ENCODE data around the gene DOCK8. TPM values are rescaled to one million over a fixed set of nuclear protein-coding genes. Genes with fewer than 3 reads are reported as not detected.

The DOCK8 gene
- total RNA-seq, 1 experiment from 2014 or later: 0.37 TPM

- TF ChIP-seq ZBTB33 (IDR thresholded peaks at IDR 0.05; ENCODE audit: extremely low read depth, insufficient replicate concordance, low read length): no peak
- TF ChIP-seq SP1 (IDR thresholded peaks at IDR 0.05; ENCODE audit: low read depth): no peak
- no peak for TF ChIP-seq ZFX (IDR thresholded peaks at IDR 0.05)
Measured at GRCh38 chr9:311841-312240, 97.2 kb downstream of the DOCK8 start (continued).

- H3K9ac ChIP-seq (ENCODE audit: low read length): no peak overlapping the region
- H3K27me3 ChIP-seq (ENCODE audit: insufficient read depth, low read length): no peaks in the 10 kb centered on the region
- no peak overlapping the region for H3K4me2 ChIP-seq (ENCODE audit: low read length)
- intact Hi-C loops (cut with micrococcal nuclease): no loop called here
- CTCF ChIA-PET: no interaction called here
- H3K9me2 ChIP-seq (ENCODE audit: insufficient read depth): no peaks in the 10 kb centered on the region
- DNase-seq (ENCODE audit: low read depth, low spot score) (no peak), ATAC-seq (no peak)
- RAD21 ChIA-PET (ENCODE audit: low non-redundant PET in 1 of 2, low total read pairs in 2 of 2, uncharacterized antibody in 2 of 2, unreplicated experiment in 2 of 2): no interaction called here
- no peaks in the 10 kb centered on the region for H3K4me1 ChIP-seq (ENCODE audit: control insufficient read depth in 1 of 2, insufficient read depth in 2 of 2, low read length in 2 of 2)
- H2AFZ ChIP-seq (ENCODE audit: low read depth, low read length, poor library complexity, severe bottlenecking): no peak overlapping the region
- no peaks in the 10 kb centered on the region for H4K20me1 ChIP-seq (ENCODE audit: insufficient read depth)
- H3K79me2 ChIP-seq (ENCODE audit: insufficient read depth, low read length): no peaks in the 10 kb centered on the region
- H3K9me3 ChIP-seq (ENCODE audit: control insufficient read depth in 1 of 2, insufficient read depth in 1 of 2, low read depth in 1 of 2, low read length in 2 of 2): no peaks in the 10 kb centered on the region
- no peaks in the 10 kb centered on the region for H3K36me3 ChIP-seq (ENCODE audit: control insufficient read depth in 1 of 2, insufficient read depth in 2 of 2, low read length in 2 of 2)
- H3K27ac ChIP-seq (ENCODE audit: low read depth, low read length): no peak overlapping the region
- BruUV-seq (replicated peaks): no TSS peak
- POLR2A ChIA-PET: no interaction called here
- H3K4me3 ChIP-seq (replicated peaks in 1 of 2; ENCODE audit: low read depth in 1 of 2, low read length in 2 of 2): no peak overlapping the region
- TF ChIP-seq SIN3A (IDR thresholded peaks at IDR 0.05; ENCODE audit: low read depth) (no peak), ZBTB33 (IDR thresholded peaks at IDR 0.05; ENCODE audit: extremely low read depth, insufficient replicate concordance, low read length) (no peak), MAX (IDR thresholded peaks at IDR 0.05) (no peak), YY1 (IDR thresholded peaks at IDR 0.05; ENCODE audit: extremely low read depth, insufficient replicate concordance, low read depth, low read length) (no peak), SP1 (IDR thresholded peaks at IDR 0.05; ENCODE audit: low read depth) (no peak), SRF (IDR thresholded peaks at IDR 0.05; ENCODE audit: low read depth) (no peak), ZNF274 (IDR thresholded peaks at IDR 0.05; ENCODE audit: low read depth, low read length) (no peak), EZH2 (IDR thresholded peaks at IDR 0.05) (no peak), ATF3 (IDR thresholded peaks at IDR 0.05) (no peak), ELF1 (IDR thresholded peaks at IDR 0.05; ENCODE audit: borderline replicate concordance, low read depth) (no peak), REST (IDR thresholded peaks at IDR 0.05; ENCODE audit: low read depth) (no peak), CTCF (IDR thresholded peaks at IDR 0.05 in 2 of 3, conservative IDR thresholded peaks at IDR 0.05 in 1 of 3; ENCODE audit: borderline replicate concordance in 1 of 3, insufficient read depth in 1 of 3, low read depth in 2 of 3, low read length in 2 of 3) (no peak)
Measured at GRCh38 chr9:312596-313320, 98.1 kb downstream of the DOCK8 start.

Data from HCT116 (cell line).